HG03342 (cell line): ENCODE data around the gene LSM6.

ENCODE experiments used
- ATAC-seq: cut with Tn5 transposase; IDR thresholded peaks from one replicate; pipeline ENCODE4 v1.9.1; 2021; ENCODE audit warnings: mild to moderate bottlenecking, moderate library complexity; ENCODE audit not compliant: unreplicated experiment

Gene LSM6

GRCh38 chr4:146183209-146183608 is 7.7 kb downstream of the LSM6 start:
- ATAC-seq: no peak

- ATAC-seq: no peak
These were observed 10.5 kb downstream of the LSM6 start for GRCh38 chr4:146186041-146186440.

GRCh38 chr4:146186596-146186995 is 11.1 kb downstream of the LSM6 start:
- ATAC-seq: no peak

GRCh38 chr4:146190456-146190855 is 14.9 kb downstream of the LSM6 start:
- ATAC-seq: no peak

- ATAC-seq: no peak
These were observed 16.4 kb downstream of the LSM6 start for GRCh38 chr4:146191766-146192458.

- no peak for ATAC-seq
These were observed 18.1 kb downstream of the LSM6 start for GRCh38 chr4:146193628-146194027.

- no peak for ATAC-seq
These were observed 18.7 kb downstream of the LSM6 start for GRCh38 chr4:146194212-146194611.

- no peak for ATAC-seq
These were observed 27.1 kb downstream of the LSM6 start for GRCh38 chr4:146202665-146203064.

GRCh38 chr4:146207410-146207809 is 31.9 kb downstream of the LSM6 start:
- no peak for ATAC-seq

GRCh38 chr4:146210890-146211289 is 35.4 kb downstream of the LSM6 start:
- no peak for ATAC-seq

GRCh38 chr4:146211440-146211839 is 35.9 kb downstream of the LSM6 start:
- ATAC-seq: no peak

- no peak for ATAC-seq
These were observed 37.3 kb downstream of the LSM6 start for GRCh38 chr4:146212781-146213180.

GRCh38 chr4:146214238-146214637 is 38.7 kb downstream of the LSM6 start, which contains the start of gene REELD1:
Gene REELD1 (plus strand): TSS chr4:146214538. CDS start chr4:146216953, 2,415 bp downstream.
- ATAC-seq: no peak

- no peak for ATAC-seq
These were observed 46.8 kb downstream of the LSM6 start for GRCh38 chr4:146222313-146222712.

GRCh38 chr4:146224326-146224966 is 48.9 kb downstream of the LSM6 start:
- ATAC-seq: no peak

- ATAC-seq: no peak
These were observed 53.9 kb downstream of the LSM6 start for GRCh38 chr4:146229406-146229805.

GRCh38 chr4:146232131-146232722 is 56.7 kb downstream of the LSM6 start:
- ATAC-seq: no peak

- no peak for ATAC-seq
These were observed 60.2 kb downstream of the LSM6 start for GRCh38 chr4:146235654-146236177.

GRCh38 chr4:146236216-146236615 is 60.7 kb downstream of the LSM6 start:
- ATAC-seq: no peak

- no peak for ATAC-seq
These were observed 61.6 kb downstream of the LSM6 start for GRCh38 chr4:146237092-146237491.

GRCh38 chr4:146238107-146238506 is 62.6 kb downstream of the LSM6 start:
- no peak for ATAC-seq
